ENCODE measurements around the gene LCAT.

The LCAT gene

GRCh38 chr16:67951485-67951884 lies 7.6 kb upstream of the LCAT start:
- no peaks in the 10 kb centered on the region for H3K36me3 ChIP-seq
- DNase-seq = peak; percentile 84
- no peak overlapping the region for H3K4me3 ChIP-seq (ENCODE audit: low read depth, low read length)
- H3K9me3 ChIP-seq = no peaks in the 10 kb centered on the region
- H3K27me3 ChIP-seq = no peaks in the 10 kb centered on the region
- TF ChIP-seq, protein P1, sequence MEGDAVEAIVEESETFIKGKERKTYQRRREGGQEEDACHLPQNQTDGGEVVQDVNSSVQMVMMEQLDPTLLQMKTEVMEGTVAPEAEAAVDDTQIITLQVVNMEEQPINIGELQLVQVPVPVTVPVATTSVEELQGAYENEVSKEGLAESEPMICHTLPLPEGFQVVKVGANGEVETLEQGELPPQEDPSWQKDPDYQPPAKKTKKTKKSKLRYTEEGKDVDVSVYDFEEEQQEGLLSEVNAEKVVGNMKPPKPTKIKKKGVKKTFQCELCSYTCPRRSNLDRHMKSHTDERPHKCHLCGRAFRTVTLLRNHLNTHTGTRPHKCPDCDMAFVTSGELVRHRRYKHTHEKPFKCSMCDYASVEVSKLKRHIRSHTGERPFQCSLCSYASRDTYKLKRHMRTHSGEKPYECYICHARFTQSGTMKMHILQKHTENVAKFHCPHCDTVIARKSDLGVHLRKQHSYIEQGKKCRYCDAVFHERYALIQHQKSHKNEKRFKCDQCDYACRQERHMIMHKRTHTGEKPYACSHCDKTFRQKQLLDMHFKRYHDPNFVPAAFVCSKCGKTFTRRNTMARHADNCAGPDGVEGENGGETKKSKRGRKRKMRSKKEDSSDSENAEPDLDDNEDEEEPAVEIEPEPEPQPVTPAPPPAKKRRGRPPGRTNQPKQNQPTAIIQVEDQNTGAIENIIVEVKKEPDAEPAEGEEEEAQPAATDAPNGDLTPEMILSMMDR (IDR thresholded peaks at IDR 0.05; ENCODE audit: low read depth, low read length) = no peak
- H3K4me1 ChIP-seq = peaks cover 9% of the 10 kb centered on the region

DNA sequence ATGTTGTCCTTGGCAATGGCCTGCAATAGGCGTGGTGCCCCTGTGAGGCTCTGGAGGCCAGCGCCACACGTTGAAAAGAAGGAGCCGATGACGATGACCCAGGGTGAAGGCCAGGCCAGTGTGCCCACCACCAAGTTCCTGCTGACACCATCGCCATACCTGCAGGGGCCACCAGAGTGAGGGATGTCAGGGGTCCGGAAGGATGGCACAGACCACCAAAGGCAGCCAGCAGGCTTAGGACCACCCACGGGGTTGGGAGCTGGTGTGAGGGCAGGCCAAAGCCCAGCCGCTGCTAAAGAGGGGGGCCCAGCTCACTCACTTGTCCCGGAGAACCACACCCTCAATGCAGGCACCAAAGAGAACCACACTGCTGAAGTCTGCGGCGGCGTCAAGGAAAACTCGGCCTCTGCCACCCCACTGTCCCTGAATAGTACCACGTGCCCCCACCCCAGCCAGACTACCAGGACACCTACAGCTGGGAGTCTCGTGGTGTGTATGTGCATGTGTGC lies 6.5 kb upstream of the LCAT start:
- Histone ChIP-seq H3K4me1 (peaks cover 9% of the 10 kb centered on the region), H3K36me3 (no peaks in the 10 kb centered on the region), H3K9me3 (no peaks in the 10 kb centered on the region), H3K4me3 (ENCODE audit: low read depth, low read length) (no peak overlapping the region), H3K27me3 (no peaks in the 10 kb centered on the region)
- no peak for DNase-seq
- TF ChIP-seq, protein P1 (IDR thresholded peaks at IDR 0.05; ENCODE audit: low read depth, low read length) = no peak

DNA sequence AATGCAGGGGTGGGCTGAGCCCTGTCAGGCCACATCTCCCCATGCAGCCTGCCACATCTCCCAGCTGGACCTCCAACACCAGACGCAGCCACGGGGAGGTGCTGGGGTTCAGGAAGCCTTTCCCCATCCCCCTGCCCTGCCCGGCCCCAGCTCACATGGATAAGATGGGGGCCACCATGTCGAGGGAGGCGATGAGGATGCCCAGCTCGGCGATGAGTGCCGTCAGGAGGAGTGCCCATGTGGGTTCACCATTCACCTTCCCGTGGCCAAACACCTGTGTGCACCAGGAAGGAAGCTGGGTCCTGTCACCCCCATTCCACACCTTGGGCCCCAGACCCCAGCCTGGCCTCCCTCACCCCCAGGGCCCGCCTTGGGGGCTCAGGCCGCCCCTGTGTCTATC lies 5.7 kb upstream of the LCAT start:
- no peaks in the 10 kb centered on the region for H3K27me3 ChIP-seq
- H3K36me3 ChIP-seq = no peaks in the 10 kb centered on the region
- peaks cover 9% of the 10 kb centered on the region for H3K4me1 ChIP-seq
- no peak overlapping the region for H3K4me3 ChIP-seq (ENCODE audit: low read depth, low read length)
- no peaks in the 10 kb centered on the region for H3K9me3 ChIP-seq
- peak; percentile 8 for DNase-seq
- TF ChIP-seq, protein P1 (IDR thresholded peaks at IDR 0.05; ENCODE audit: low read depth, low read length) = no peak

- Histone ChIP-seq H3K27me3 (no peaks in the 10 kb centered on the region), H3K9me3 (no peaks in the 10 kb centered on the region), H3K4me1 (peaks cover 9% of the 10 kb centered on the region), H3K36me3 (no peaks in the 10 kb centered on the region), H3K4me3 (ENCODE audit: low read depth, low read length) (no peak overlapping the region)
- peak; percentile 16 for DNase-seq
- TF ChIP-seq, protein P1 (IDR thresholded peaks at IDR 0.05; ENCODE audit: low read depth, low read length) = no peak
Observed at GRCh38 chr16:67948015-67948414, 4.1 kb upstream of the LCAT start.

DNA sequence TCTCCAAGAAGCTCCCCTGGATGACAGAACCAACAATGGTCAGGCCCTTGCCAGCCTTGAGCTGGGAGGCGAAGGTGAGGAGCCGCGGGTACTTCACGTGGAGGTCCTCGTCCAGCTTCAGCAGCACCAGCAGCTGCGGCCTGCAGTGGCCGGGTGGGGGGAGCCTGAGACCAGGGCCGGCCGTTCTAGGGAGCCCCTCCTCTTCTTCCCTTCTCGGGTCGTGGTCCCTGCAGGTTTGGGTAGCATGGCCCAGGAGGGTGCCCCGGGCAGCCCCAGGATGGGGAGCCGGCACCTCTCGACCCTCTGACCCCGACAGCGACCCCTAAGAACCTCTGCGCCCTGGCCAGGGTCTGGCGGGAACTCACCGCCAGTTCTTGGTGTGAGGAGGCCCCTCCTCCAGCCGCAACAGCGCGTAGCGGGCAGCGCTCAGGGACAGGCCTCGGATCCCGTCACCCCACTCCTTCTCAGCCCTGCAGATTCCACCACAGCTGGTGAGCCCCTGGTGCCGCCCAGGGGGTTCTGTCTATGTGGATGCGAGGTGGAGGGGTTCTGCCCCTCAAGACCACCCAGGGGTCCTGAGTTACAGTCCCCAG lies 3.1 kb upstream of the LCAT start:
- Histone ChIP-seq H3K4me1 (peaks cover 12% of the 10 kb centered on the region), H3K27me3 (no peaks in the 10 kb centered on the region), H3K4me3 (ENCODE audit: low read depth, low read length) (no peak overlapping the region), H3K9me3 (no peaks in the 10 kb centered on the region), H3K36me3 (no peaks in the 10 kb centered on the region)
- TF ChIP-seq, protein P1 (IDR thresholded peaks at IDR 0.05; ENCODE audit: low read depth, low read length) = no peak
- DNase-seq = peak; percentile 7

- H3K27me3 ChIP-seq = no peaks in the 10 kb centered on the region
- no peak for DNase-seq
- TF ChIP-seq, protein P1 (IDR thresholded peaks at IDR 0.05; ENCODE audit: low read depth, low read length) = no peak
- H3K4me1 ChIP-seq = peaks cover 8% of the 10 kb centered on the region
- H3K9me3 ChIP-seq = no peaks in the 10 kb centered on the region
- H3K4me3 ChIP-seq (ENCODE audit: low read depth, low read length) = no peak overlapping the region
- H3K36me3 ChIP-seq = no peaks in the 10 kb centered on the region
Observed at GRCh38 chr16:67946128-67946569, 2.2 kb upstream of the LCAT start.
